Activated naive CD8-positive, alpha-beta T cell treated with anti-CD3 and anti-CD28 coated beads for 36 hours (primary cell): ENCODE data around the gene CT47C1. TPM values are rescaled to one million over a fixed set of nuclear protein-coding genes. Genes with fewer than 3 reads are reported as not detected.
"Not testable (repeated sequence)": the region's sequence is repeated elsewhere in the genome, so short reads cannot be mapped to it uniquely, and the experiment has no call there.

Experiments
- DNase-seq: peaks from one replicate; pipeline ENCODE4 v3.0.0; 2021
- H3K27ac Mint-ChIP-seq: one replicate; pipeline ENCODE4 v1.8.0; 2022; ENCODE audit warnings: mild to moderate bottlenecking, moderate library complexity, mixed read lengths
- H3K27me3 Mint-ChIP-seq: one replicate; pipeline ENCODE4 v1.8.0; 2022; ENCODE audit warnings: mild to moderate bottlenecking, mixed read lengths
- H3K36me3 Mint-ChIP-seq: one replicate; pipeline ENCODE4 v1.8.0; 2021; ENCODE audit warnings: mild to moderate bottlenecking, mixed read lengths
- H3K4me1 Mint-ChIP-seq: one replicate; pipeline ENCODE4 v1.8.0; 2021; ENCODE audit warnings: mixed read lengths
- H3K4me3 Mint-ChIP-seq: one replicate; pipeline ENCODE4 v1.8.0; 2022; ENCODE audit warnings: mild to moderate bottlenecking, moderate library complexity, mixed read lengths
- H3K9me3 Mint-ChIP-seq: one replicate; pipeline ENCODE4 v1.8.0; 2022; ENCODE audit warnings: mixed read lengths
- total RNA-seq, 2 experiments: library from RNA; stranded (reverse); gene quantifications; one replicate each; pipeline ENCODE4 v1.2.3, GENCODE V29; 2021

Gene CT47C1
- total RNA-seq, result not detected

DNA sequence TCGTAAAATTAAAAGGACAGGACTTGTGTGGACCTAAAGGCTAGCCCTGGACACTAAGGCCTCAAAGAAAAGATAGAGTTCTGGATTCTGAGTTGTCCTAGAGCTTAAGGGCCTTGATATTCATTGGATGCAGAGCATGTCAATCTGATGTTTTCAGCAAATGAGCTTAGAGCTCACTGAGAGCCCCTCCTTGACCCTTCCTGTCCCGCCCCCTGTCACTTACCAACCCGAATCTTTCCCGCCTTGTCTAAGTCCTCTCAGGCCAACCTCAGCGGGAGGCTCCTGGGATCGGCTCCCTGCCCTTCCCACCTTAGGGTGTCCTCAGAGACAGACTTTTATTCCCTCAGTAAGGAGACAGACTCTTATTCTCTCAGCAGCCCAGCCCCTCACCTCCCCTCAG, at the start of gene CT47C1:
Gene CT47C1, plus strand, starts transcription at position 250 of the 400 bp plus-strand sequence. CDS start 233 bp downstream, outside the sequence.
- Mint-ChIP-seq H3K36me3 (no peaks in the 10 kb centered on the region), H3K27ac (no peak within 1 kb of the TSS), H3K9me3 (no peaks in the 10 kb centered on the region)

DNA sequence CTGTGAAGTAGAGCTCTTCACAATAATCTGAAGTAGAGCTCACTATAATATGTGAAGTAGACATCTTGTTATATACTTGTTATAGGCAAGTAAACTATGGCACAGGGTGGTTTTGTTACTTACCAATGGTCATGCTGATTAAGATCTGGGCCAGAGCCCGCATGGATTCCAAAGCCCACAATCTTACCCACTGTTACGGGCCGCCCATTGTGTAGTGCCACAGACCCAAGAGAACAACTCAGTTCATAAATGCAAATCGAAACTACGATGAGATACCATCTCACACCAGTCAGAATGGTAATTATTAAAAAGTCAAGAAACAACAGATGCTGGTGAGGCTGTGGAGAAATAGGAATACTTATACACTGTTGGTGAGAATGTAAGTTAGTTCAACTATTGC, 46.9 kb upstream of the CT47C1 start:
- no peak for DNase-seq
- Mint-ChIP-seq H3K27me3 (no peaks in the 10 kb centered on the region), H3K9me3 (no peaks in the 10 kb centered on the region), H3K4me3 (no peak overlapping the region), H3K4me1 (no peaks in the 10 kb centered on the region), H3K36me3 (peaks cover 4% of the 10 kb centered on the region), H3K27ac (no peak overlapping the region)

More for the DNA sequence above, at the start of gene CT47C1:
- peaks cover 2% of the 10 kb centered on the region for H3K4me1 Mint-ChIP-seq
- no peaks in the 10 kb centered on the region for H3K27me3 Mint-ChIP-seq
- no peak for DNase-seq
- no peak within 1 kb of the TSS for H3K4me3 Mint-ChIP-seq

DNA sequence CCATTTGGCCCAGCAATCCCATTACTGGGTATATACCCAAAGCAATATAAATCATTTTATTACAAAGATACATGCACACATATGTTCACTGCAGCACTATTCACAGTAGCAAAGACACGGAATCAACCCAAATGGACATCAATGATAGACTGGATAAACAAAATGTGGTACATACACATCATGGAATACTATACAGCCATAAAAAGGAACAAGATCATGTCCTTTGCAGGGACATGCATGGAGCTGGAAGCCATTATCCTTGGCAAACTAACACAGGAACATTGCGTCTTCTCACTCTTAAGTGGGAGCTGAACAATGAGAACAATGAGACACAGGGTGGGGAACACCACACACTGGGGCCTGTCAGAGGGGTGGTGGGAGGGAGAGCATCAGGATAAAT, 46.4 kb upstream of the CT47C1 start:
- not testable (repeated sequence) for H3K36me3 Mint-ChIP-seq, H3K9me3 Mint-ChIP-seq, H3K27ac Mint-ChIP-seq, DNase-seq, H3K4me1 Mint-ChIP-seq, H3K27me3 Mint-ChIP-seq, H3K4me3 Mint-ChIP-seq

GRCh38 chrX:119027960-119028732, 44.6 kb upstream of the CT47C1 start:
- not testable (repeated sequence) for H3K4me1 Mint-ChIP-seq, H3K27me3 Mint-ChIP-seq, H3K27ac Mint-ChIP-seq, H3K36me3 Mint-ChIP-seq, H3K4me3 Mint-ChIP-seq, DNase-seq, H3K9me3 Mint-ChIP-seq

GRCh38 chrX:119028733-119029330, 44.0 kb upstream of the CT47C1 start:
- Mint-ChIP-seq H3K27me3 (peaks cover 6% of the 10 kb centered on the region), H3K27ac (no peak overlapping the region), H3K36me3 (peaks cover 4% of the 10 kb centered on the region), H3K9me3 (no peaks in the 10 kb centered on the region), H3K4me3 (no peak overlapping the region), H3K4me1 (no peaks in the 10 kb centered on the region)
- no peak for DNase-seq

- H3K27ac Mint-ChIP-seq, DNase-seq, H3K9me3 Mint-ChIP-seq, H3K4me1 Mint-ChIP-seq, H3K4me3 Mint-ChIP-seq, H3K36me3 Mint-ChIP-seq, H3K27me3 Mint-ChIP-seq: not testable (repeated sequence)
Observed at GRCh38 chrX:119029656-119030055, 43.1 kb upstream of the CT47C1 start.

DNA sequence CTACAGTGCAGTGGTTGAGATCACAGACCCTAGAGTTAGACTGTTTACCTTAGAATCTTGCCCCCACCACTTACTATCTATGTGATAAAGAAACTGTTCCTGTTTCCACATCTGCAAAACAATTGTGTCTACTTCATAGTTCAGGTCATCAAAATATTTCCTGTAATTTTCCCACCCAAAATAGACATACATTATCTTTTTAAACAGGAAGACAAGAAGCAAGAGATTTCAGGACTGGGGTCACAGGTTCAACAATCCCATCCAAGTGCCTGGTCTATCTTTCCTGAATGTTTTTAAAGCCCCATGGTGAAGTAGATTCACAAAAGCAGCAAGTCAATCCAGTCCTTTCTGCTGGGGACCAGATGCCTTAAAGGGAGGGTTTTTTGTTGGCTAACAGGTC, 41.8 kb upstream of the CT47C1 start:
- H3K9me3 Mint-ChIP-seq, result peaks cover 5% of the 10 kb centered on the region
- no peak for DNase-seq
- peaks cover 6% of the 10 kb centered on the region for H3K27me3 Mint-ChIP-seq
- no peak overlapping the region for H3K4me3 Mint-ChIP-seq
- H3K36me3 Mint-ChIP-seq, result no peaks in the 10 kb centered on the region
- no peak overlapping the region for H3K27ac Mint-ChIP-seq
- H3K4me1 Mint-ChIP-seq, result no peaks in the 10 kb centered on the region

- peaks cover 5% of the 10 kb centered on the region for H3K9me3 Mint-ChIP-seq
- peaks cover 6% of the 10 kb centered on the region for H3K27me3 Mint-ChIP-seq
- H3K4me3 Mint-ChIP-seq, result no peak overlapping the region
- H3K36me3 Mint-ChIP-seq, result no peaks in the 10 kb centered on the region
- H3K4me1 Mint-ChIP-seq, result no peaks in the 10 kb centered on the region
- DNase-seq, result no peak
- no peak overlapping the region for H3K27ac Mint-ChIP-seq
Observed at GRCh38 chrX:119036107-119037029, 36.4 kb upstream of the CT47C1 start.

DNA sequence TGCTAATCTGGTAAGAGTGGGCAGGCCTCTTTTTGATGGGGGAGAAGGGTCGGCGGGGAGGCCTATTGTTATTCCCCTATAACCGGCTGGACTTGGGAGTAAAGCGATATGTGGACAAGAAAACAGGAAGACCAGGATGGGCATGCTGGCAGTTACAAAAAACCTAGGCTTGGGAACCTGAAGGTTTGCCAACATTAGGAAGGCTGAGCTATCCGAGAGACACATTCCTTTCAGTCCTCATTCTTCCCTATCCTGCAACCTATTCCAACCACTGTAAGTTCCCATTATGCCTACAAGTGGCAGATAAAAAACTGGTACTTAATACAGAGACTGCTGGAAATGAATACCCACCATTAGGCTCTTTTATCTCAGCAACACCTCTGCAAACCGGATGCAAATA, 32.4 kb upstream of the CT47C1 start:
- H3K27me3 Mint-ChIP-seq, result no peaks in the 10 kb centered on the region
- DNase-seq, result no peak
- H3K27ac Mint-ChIP-seq, result no peak overlapping the region
- H3K4me3 Mint-ChIP-seq, result no peak overlapping the region
- H3K4me1 Mint-ChIP-seq, result no peaks in the 10 kb centered on the region
- no peaks in the 10 kb centered on the region for H3K9me3 Mint-ChIP-seq
- H3K36me3 Mint-ChIP-seq, result no peaks in the 10 kb centered on the region

DNA sequence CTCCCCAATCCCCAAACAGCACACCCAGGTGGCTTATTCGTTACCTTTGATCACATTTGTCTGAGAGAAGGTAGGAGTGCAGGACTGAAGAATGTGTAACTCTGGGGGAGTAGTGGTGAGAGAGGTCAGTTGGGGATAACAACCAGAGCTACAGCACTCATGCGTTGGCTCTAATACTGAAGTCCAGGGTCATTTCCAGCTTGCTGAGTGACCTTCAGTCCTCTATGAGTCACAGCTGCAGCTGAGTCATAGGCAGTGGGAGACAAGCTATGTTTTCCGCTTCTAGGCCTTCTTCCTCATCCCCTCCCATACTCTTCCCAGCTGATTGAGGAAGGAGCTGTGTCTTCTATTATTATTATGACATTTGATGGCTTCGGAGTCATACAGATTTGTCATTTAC, 31.6 kb upstream of the CT47C1 start:
- H3K27me3 Mint-ChIP-seq, result no peaks in the 10 kb centered on the region
- H3K27ac Mint-ChIP-seq, result no peak overlapping the region
- H3K36me3 Mint-ChIP-seq, result no peaks in the 10 kb centered on the region
- DNase-seq, result no peak
- H3K9me3 Mint-ChIP-seq, result no peaks in the 10 kb centered on the region
- no peak overlapping the region for H3K4me3 Mint-ChIP-seq
- no peaks in the 10 kb centered on the region for H3K4me1 Mint-ChIP-seq

DNA sequence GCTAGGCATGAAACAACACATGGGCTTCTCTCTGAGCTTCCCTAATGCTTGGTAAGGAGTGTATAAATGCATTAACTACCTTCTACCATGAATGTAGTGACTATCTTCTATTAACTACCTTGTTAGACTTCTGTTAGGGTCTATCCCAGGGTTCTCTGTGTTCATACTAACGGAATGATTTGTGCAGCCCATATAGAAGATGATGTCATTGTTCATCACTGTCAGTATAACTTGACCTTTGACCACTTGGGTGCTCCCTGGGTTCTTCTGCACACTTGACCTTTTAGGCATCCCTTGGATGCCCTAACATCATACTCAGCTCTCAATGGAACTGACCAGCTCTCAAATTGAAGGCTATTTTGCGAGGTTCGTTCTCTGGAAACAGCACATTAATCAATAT, 30.8 kb upstream of the CT47C1 start:
- Mint-ChIP-seq H3K4me3 (no peak overlapping the region), H3K27ac (no peak overlapping the region), H3K36me3 (no peaks in the 10 kb centered on the region), H3K4me1 (no peaks in the 10 kb centered on the region), H3K27me3 (no peaks in the 10 kb centered on the region), H3K9me3 (no peaks in the 10 kb centered on the region)
- DNase-seq, result no peak

- DNase-seq, result no peak
Observed at GRCh38 chrX:119042996-119043395, 29.8 kb upstream of the CT47C1 start.

GRCh38 chrX:119045884-119046283, 26.9 kb upstream of the CT47C1 start:
- no peak overlapping the region for H3K27ac Mint-ChIP-seq
- no peak for DNase-seq
- no peaks in the 10 kb centered on the region for H3K36me3 Mint-ChIP-seq
- H3K27me3 Mint-ChIP-seq, result no peaks in the 10 kb centered on the region
- H3K4me1 Mint-ChIP-seq, result no peaks in the 10 kb centered on the region
- no peak overlapping the region for H3K4me3 Mint-ChIP-seq
- H3K9me3 Mint-ChIP-seq, result no peaks in the 10 kb centered on the region

More at GRCh38 chrX:119042996-119043395, 29.8 kb upstream of the CT47C1 start:
- no peak overlapping the region for H3K27ac Mint-ChIP-seq
- H3K36me3 Mint-ChIP-seq, result no peaks in the 10 kb centered on the region
- no peak overlapping the region for H3K4me3 Mint-ChIP-seq
- no peaks in the 10 kb centered on the region for H3K9me3 Mint-ChIP-seq
- no peaks in the 10 kb centered on the region for H3K27me3 Mint-ChIP-seq
- H3K4me1 Mint-ChIP-seq, result no peaks in the 10 kb centered on the region

GRCh38 chrX:119055687-119056086, 17.1 kb upstream of the CT47C1 start:
- Mint-ChIP-seq H3K4me3 (no peak overlapping the region), H3K27ac (no peak overlapping the region), H3K9me3 (no peaks in the 10 kb centered on the region), H3K4me1 (no peaks in the 10 kb centered on the region), H3K27me3 (peaks cover 6% of the 10 kb centered on the region), H3K36me3 (no peaks in the 10 kb centered on the region)
- no peak for DNase-seq

DNA sequence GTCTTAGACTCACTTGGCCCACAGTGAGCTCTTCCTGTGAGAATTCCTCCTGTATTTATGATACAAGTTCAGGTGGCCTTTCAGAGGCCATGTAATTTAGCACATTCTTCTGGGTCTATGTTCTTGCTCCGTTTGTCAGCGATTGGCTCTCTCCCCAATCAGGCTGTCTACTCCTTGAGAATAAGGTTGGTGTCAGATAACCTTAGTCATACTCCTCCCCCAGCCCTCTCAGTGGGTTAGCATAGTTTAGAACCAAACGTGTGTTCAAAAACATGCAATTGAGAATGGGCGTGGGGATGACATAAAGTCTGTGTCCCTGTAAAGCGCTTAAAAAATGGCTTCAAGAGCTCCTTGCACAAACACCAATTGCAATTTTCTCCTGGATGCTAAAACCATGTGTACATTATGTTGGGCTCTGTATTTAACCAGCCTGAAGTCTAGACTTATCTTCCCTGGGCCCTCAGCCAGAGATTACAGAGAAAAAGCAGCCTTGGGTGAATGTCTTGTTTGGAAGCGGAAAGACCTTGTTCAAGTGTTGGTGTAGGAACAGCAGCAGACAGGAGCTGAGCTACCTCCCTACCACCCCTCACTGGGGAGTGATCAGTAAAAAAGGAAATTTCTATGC, 9.9 kb upstream of the CT47C1 start:
- Mint-ChIP-seq H3K4me3 (no peak overlapping the region), H3K36me3 (no peaks in the 10 kb centered on the region), H3K27ac (no peak overlapping the region), H3K4me1 (no peaks in the 10 kb centered on the region), H3K9me3 (no peaks in the 10 kb centered on the region), H3K27me3 (peaks cover 5% of the 10 kb centered on the region)
- DNase-seq, result no peak
